HCT116 (cell line): Measurements from ENCODE around the gene ZNF335.

Source experiments
- CTCF ChIP-seq, 3 experiments: fragments of 200-600 bp in 1 of 3; sonication (generic) in 1 of 3; IDR thresholded peaks in 2 of 3; conservative IDR thresholded peaks in 1 of 3; 2 replicates each; pipeline ENCODE4 v1.5.1; 2012 to 2017; ENCODE audit warnings: low read depth in 2 of 3, low read length in 2 of 3, antibody characterized with exemption in 1 of 3, borderline replicate concordance in 1 of 3, control low read depth in 1 of 3, mild to moderate bottlenecking in 1 of 3, mixed read lengths in 1 of 3, mixed run types in 1 of 3, moderate library complexity in 1 of 3; ENCODE audit not compliant: insufficient read depth in 1 of 3
- POLR2A ChIP-seq: IDR thresholded peaks from 2 replicates; pipeline ENCODE4 v1.7.0; 2011; ENCODE audit warnings: borderline replicate concordance; ENCODE audit not compliant: insufficient read depth, insufficient read length; ENCODE audit errors: extremely low read depth
- TCF7L2 ChIP-seq: IDR thresholded peaks from 2 replicates; pipeline ENCODE4 v1.7.0; 2011; ENCODE audit warnings: borderline replicate concordance, inconsistent platforms; ENCODE audit not compliant: insufficient read depth, insufficient read length; ENCODE audit errors: extremely low read depth
- TF ChIP-seq, protein P1 (sequence below): IDR thresholded peaks from 2 replicates; pipeline ENCODE4 v1.6.1; 2012

DNA sequence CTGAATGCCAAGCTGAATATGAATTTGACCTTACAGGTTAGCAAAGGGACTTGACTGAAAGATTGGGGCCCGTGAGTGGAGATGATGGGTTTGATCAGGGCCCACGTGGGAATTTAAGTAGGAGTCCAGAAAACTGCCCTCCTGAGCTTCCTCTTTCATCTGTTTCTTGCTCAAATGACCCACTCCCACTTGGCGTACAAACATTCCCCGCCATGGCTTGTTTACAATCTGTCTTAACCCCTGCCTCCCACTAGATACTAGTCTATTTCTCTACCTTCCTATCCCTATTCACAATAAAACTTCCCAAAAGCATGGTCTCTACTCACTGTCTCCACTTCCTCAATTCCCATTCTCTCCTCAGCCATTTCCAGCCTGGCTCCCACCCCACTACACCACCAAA is 46.1 kb upstream of the ZNF335 start:
- TF ChIP-seq POLR2A (no peak), CTCF (IDR thresholded peaks at IDR 0.05 in 2 of 3, conservative IDR thresholded peaks at IDR 0.05 in 1 of 3; ENCODE audit: borderline replicate concordance in 1 of 3, insufficient read depth in 1 of 3, low read depth in 2 of 3, low read length in 2 of 3) (no peak), TCF7L2 (no peak)
- TF ChIP-seq, protein P1, sequence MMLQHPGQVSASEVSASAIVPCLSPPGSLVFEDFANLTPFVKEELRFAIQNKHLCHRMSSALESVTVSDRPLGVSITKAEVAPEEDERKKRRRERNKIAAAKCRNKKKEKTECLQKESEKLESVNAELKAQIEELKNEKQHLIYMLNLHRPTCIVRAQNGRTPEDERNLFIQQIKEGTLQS, result no peak
